ENCODE data around the gene CCDC12. TPM values are rescaled to one million over a fixed set of nuclear protein-coding genes. Genes with fewer than 3 reads are reported as not detected.

The CCDC12 gene
- total RNA-seq, 1 experiment from 2014 or later, result 52.7 TPM

DNA sequence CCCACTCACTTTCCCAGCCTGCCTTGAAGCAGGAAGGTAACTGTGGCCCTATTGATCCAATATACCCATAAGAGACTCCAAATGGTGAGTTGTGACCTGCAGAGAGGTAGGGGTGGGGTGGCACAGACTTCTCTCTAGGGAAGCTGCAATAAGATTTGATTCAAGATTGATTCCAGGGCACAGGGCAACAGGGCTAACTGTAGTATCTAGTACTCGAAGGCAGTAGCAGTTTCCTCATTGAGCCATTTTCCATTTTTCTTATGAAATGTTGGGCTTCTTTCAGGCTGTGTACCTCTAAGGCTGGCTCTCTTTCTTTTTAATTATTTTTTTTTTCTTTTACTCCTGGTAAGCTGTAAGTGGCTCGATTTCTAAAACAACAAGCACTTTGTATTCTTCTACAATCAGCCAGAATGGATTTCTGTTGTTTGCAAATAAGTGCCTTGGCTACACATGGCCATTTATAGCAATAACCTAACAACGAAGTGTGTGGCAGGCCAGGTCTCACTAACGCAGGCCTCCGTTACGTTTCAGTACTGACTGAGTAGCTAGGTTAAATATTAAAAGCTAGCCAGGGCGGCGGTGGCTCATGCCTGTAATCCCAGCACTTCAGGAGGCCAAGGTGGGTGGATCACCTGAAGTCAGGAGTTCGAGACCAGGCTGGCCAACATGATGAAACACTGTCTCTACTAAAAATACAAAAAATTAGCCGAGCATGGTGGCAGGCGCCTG, 19.3 kb downstream of the CCDC12 start:
- Histone ChIP-seq H3K9me3 (no peaks in the 10 kb centered on the region), H3K36me3 (ENCODE audit: control insufficient read depth, insufficient read depth, low read length) (no peaks in the 10 kb centered on the region), H3K4me3 (ENCODE audit: low read depth, low read length) (no peak overlapping the region), H3K27me3 (replicated peaks; ENCODE audit: control insufficient read depth, insufficient read depth, low read length) (no peaks in the 10 kb centered on the region), H3K4me1 (peaks cover 68% of the 10 kb centered on the region)
- no peak overlapping the region for H3K4me3 Mint-ChIP-seq (ENCODE audit: unreplicated experiment)
- H3K36me3 Mint-ChIP-seq (ENCODE audit: insufficient read depth, unreplicated experiment), result peaks cover 61% of the 10 kb centered on the region
- ChIA-PET POLR2A (interaction anchor here (1.6 kb wide), 1 partner anchor 20 kb away, joined by 14 read pairs; no protein-coding TSS in a partner anchor), CTCF (interaction anchor here (1.0 kb wide), 1 partner anchor 22 kb away, joined by 3 read pairs; no protein-coding TSS in a partner anchor)
- BruUV-seq (replicated peaks), result no TSS peak
- peak overlapping the region; percentile 73 for H3K27ac Mint-ChIP-seq (ENCODE audit: unreplicated experiment)
- no peaks in the 10 kb centered on the region for H3K9me3 Mint-ChIP-seq (ENCODE audit: unreplicated experiment)
- intact Hi-C loops (cut with micrococcal nuclease; ENCODE audit: unreplicated experiment), result no loop called here
- TF ChIP-seq, protein P1, sequence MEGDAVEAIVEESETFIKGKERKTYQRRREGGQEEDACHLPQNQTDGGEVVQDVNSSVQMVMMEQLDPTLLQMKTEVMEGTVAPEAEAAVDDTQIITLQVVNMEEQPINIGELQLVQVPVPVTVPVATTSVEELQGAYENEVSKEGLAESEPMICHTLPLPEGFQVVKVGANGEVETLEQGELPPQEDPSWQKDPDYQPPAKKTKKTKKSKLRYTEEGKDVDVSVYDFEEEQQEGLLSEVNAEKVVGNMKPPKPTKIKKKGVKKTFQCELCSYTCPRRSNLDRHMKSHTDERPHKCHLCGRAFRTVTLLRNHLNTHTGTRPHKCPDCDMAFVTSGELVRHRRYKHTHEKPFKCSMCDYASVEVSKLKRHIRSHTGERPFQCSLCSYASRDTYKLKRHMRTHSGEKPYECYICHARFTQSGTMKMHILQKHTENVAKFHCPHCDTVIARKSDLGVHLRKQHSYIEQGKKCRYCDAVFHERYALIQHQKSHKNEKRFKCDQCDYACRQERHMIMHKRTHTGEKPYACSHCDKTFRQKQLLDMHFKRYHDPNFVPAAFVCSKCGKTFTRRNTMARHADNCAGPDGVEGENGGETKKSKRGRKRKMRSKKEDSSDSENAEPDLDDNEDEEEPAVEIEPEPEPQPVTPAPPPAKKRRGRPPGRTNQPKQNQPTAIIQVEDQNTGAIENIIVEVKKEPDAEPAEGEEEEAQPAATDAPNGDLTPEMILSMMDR (IDR thresholded peaks at IDR 0.05; ENCODE audit: insufficient read depth in 1 of 2, low read depth in 1 of 2, low read length in 1 of 2, severe bottlenecking in 1 of 2, unreplicated experiment in 1 of 2), result no peak
- H3K27me3 Mint-ChIP-seq (ENCODE audit: insufficient read depth, unreplicated experiment), result no peaks in the 10 kb centered on the region
- H3K4me1 Mint-ChIP-seq (ENCODE audit: low read depth, unreplicated experiment), result peaks cover 55% of the 10 kb centered on the region
- no peak for DNase-seq

GRCh38 chr3:46955801-46956259, 20.7 kb downstream of the CCDC12 start:
- ChIA-PET POLR2A (no interaction called here), CTCF (interaction anchor here (0.6 to 1.0 kb wide), 2 partner anchors 20 to 21 kb away, joined by 3 to 5 read pairs; no protein-coding TSS in a partner anchor)
- no peak for DNase-seq
- BruUV-seq (replicated peaks), result no TSS peak
- H3K27ac Mint-ChIP-seq (ENCODE audit: unreplicated experiment), result peak overlapping the region; percentile 38
- H3K4me1 ChIP-seq, result peaks cover 57% of the 10 kb centered on the region
- intact Hi-C loops (cut with micrococcal nuclease; ENCODE audit: unreplicated experiment), result no loop called here
- TF ChIP-seq, protein P1 (IDR thresholded peaks at IDR 0.05; ENCODE audit: insufficient read depth in 1 of 2, low read depth in 1 of 2, low read length in 1 of 2, severe bottlenecking in 1 of 2, unreplicated experiment in 1 of 2), result no peak
- no peaks in the 10 kb centered on the region for H3K27me3 Mint-ChIP-seq (ENCODE audit: insufficient read depth, unreplicated experiment)
- H3K4me3 Mint-ChIP-seq (ENCODE audit: unreplicated experiment), result no peak overlapping the region
- no peaks in the 10 kb centered on the region for H3K9me3 ChIP-seq
- H3K27me3 ChIP-seq (replicated peaks; ENCODE audit: control insufficient read depth, insufficient read depth, low read length), result no peaks in the 10 kb centered on the region
- H3K36me3 Mint-ChIP-seq (ENCODE audit: insufficient read depth, unreplicated experiment), result peaks cover 49% of the 10 kb centered on the region
- no peaks in the 10 kb centered on the region for H3K36me3 ChIP-seq (ENCODE audit: control insufficient read depth, insufficient read depth, low read length)
- no peaks in the 10 kb centered on the region for H3K9me3 Mint-ChIP-seq (ENCODE audit: unreplicated experiment)
- H3K4me1 Mint-ChIP-seq (ENCODE audit: low read depth, unreplicated experiment), result peaks cover 49% of the 10 kb centered on the region
- H3K4me3 ChIP-seq (ENCODE audit: low read depth, low read length), result no peak overlapping the region

GRCh38 chr3:46955157-46955556, 21.4 kb downstream of the CCDC12 start:
- TF ChIP-seq, protein P1 (IDR thresholded peaks at IDR 0.05; ENCODE audit: insufficient read depth in 1 of 2, low read depth in 1 of 2, low read length in 1 of 2, severe bottlenecking in 1 of 2, unreplicated experiment in 1 of 2), result no peak
- Mint-ChIP-seq H3K27me3 (ENCODE audit: insufficient read depth, unreplicated experiment) (no peaks in the 10 kb centered on the region), H3K27ac (ENCODE audit: unreplicated experiment) (peak overlapping the region; percentile 31), H3K4me1 (ENCODE audit: low read depth, unreplicated experiment) (peaks cover 42% of the 10 kb centered on the region), H3K36me3 (ENCODE audit: insufficient read depth, unreplicated experiment) (peaks cover 50% of the 10 kb centered on the region), H3K4me3 (ENCODE audit: unreplicated experiment) (no peak overlapping the region), H3K9me3 (ENCODE audit: unreplicated experiment) (no peaks in the 10 kb centered on the region)
- Histone ChIP-seq H3K4me1 (peaks cover 50% of the 10 kb centered on the region), H3K36me3 (ENCODE audit: control insufficient read depth, insufficient read depth, low read length) (no peaks in the 10 kb centered on the region), H3K9me3 (no peaks in the 10 kb centered on the region), H3K4me3 (ENCODE audit: low read depth, low read length) (no peak overlapping the region), H3K27me3 (replicated peaks; ENCODE audit: control insufficient read depth, insufficient read depth, low read length) (no peaks in the 10 kb centered on the region)
- BruUV-seq (replicated peaks), result no TSS peak
- ChIA-PET POLR2A (no interaction called here), CTCF (interaction anchor here (0.6 kb wide), 1 partner anchor 22 kb away, joined by 5 read pairs; no protein-coding TSS in a partner anchor)
- DNase-seq, result no peak
- intact Hi-C loops (cut with micrococcal nuclease; ENCODE audit: unreplicated experiment), result no loop called here
